Measurements from ENCODE around the gene FGGY.

DNA sequence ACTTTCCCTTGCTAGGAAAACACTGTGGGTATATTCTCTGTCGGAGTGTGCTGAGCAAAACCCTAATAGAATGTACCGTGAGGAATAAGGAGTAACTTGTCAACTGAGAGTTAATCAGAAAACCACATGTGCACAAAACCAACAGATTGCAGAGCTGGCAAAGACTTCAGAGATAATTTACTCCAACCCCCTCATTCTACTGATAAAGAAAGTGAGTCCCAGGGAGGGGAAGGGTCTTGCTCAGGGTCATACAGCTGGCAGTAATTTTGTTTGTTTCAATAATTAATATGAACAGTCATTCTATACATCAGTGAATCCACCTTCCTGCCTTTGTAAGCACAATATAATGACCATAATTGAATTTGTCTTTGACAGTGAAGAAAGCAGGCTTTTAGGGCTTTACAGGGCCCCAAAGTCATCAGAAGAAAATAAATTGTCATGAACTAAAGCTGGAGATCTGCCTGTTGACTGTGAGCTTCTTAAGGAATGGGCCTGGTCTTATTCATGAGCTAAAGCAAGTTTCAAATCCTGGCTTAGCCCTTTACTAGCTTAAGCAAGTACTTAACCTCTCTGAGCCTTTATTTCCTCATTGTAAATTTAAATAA is 450.6 kb downstream of the FGGY start:
- TF ChIP-seq EZH2 (IDR thresholded peaks at IDR 0.05; ENCODE audit: borderline replicate concordance, insufficient read depth, low read depth, low read length, poor library complexity, severe bottlenecking) = no peak
- TF ChIP-seq, protein P1, sequence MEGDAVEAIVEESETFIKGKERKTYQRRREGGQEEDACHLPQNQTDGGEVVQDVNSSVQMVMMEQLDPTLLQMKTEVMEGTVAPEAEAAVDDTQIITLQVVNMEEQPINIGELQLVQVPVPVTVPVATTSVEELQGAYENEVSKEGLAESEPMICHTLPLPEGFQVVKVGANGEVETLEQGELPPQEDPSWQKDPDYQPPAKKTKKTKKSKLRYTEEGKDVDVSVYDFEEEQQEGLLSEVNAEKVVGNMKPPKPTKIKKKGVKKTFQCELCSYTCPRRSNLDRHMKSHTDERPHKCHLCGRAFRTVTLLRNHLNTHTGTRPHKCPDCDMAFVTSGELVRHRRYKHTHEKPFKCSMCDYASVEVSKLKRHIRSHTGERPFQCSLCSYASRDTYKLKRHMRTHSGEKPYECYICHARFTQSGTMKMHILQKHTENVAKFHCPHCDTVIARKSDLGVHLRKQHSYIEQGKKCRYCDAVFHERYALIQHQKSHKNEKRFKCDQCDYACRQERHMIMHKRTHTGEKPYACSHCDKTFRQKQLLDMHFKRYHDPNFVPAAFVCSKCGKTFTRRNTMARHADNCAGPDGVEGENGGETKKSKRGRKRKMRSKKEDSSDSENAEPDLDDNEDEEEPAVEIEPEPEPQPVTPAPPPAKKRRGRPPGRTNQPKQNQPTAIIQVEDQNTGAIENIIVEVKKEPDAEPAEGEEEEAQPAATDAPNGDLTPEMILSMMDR (IDR thresholded peaks at IDR 0.05) = no peak
